Psoas muscle (tissue), 8 donors: ENCODE measurements around the gene CRABP2. TPM values are rescaled to one million over a fixed set of nuclear protein-coding genes. Genes with fewer than 3 reads are reported as not detected.

Source experiments
- ATAC-seq, 4 donors: fragments of 200-7000 bp; cut with Tn5 transposase; one replicate each; pipeline ENCODE4 v1.9.1; 2020; ENCODE audit warnings: moderate library complexity in 3 of 4, mild to moderate bottlenecking in 2 of 4
- DNase-seq, 2 donors: peaks; one replicate each; pipeline ENCODE4 v3.0.0-alpha.2; 2020
- H3K27ac ChIP-seq: fragments of 200-600 bp; one replicate; pipeline ENCODE4 v1.8.0; 2022
- H3K27me3 ChIP-seq, 3 donors: fragments of 200-600 bp in 1 of 3; one replicate each; pipeline versions ENCODE4 v1.6.1 to v1.8.0; 2013 to 2022; ENCODE audit warnings: low read length in 2 of 3, mild to moderate bottlenecking in 2 of 3, moderate library complexity in 1 of 3; ENCODE audit not compliant: insufficient read depth in 3 of 3
- H3K36me3 ChIP-seq, 2 donors: fragments of 200-600 bp in 1 of 2; one replicate each; pipeline versions ENCODE4 v1.6.1 to v1.8.0; 2013 to 2022; ENCODE audit warnings: low read depth in 1 of 2, mild to moderate bottlenecking in 1 of 2, moderate library complexity in 1 of 2; ENCODE audit not compliant: insufficient read depth in 1 of 2
- H3K4me1 ChIP-seq: fragments of 200-600 bp; one replicate; pipeline ENCODE4 v1.8.0; 2022
- H3K4me3 ChIP-seq: fragments of 200-600 bp; one replicate; pipeline ENCODE4 v1.8.0; 2022; ENCODE audit warnings: mild to moderate bottlenecking
- H3K9me3 ChIP-seq: fragments of 200-600 bp; one replicate; pipeline ENCODE4 v1.8.0; 2022
- CTCF ChIP-seq: fragments of 200-600 bp; IDR thresholded peaks from one replicate; pipeline ENCODE4 v1.8.0; 2022; ENCODE audit warnings: antibody characterized with exemption
- WGBS, 3 donors: extraction: QIAGEN DNeasy Blood & Tissue Kit; methylation state at CpG; one replicate each; pipeline versions ENCODE4 v1.1.6 to v1.1.7; 2013; 5-methylcytosine and 5-hydroxymethylcytosine counted together
- intact Hi-C, 2 donors: fragments of 100-400 bp; cut with DNase I; formaldehyde crosslinking; loops; one replicate each; pipeline versions ENCODE4 v1.11.0 to v1.14.2; 2022
- polyA plus RNA-seq, 3 donors: library from polyadenylated mRNA; stranded (reverse); fragments of 200-250 nt; gene quantifications; one replicate each; pipeline ENCODE4 v1.2.3, GENCODE V29; 2013
- total RNA-seq, 4 donors: library from RNA; stranded (reverse); fragmentation: NEBNext Ultra II Directional in 2 of 4; extraction: Animal tissue kit (Norgen Biotek cat#: 25700) in 2 of 4; gene quantifications; one replicate each; pipeline versions ENCODE4 v1.2.1 to v1.2.4, GENCODE V29; 2021 to 2023
- donor health status: healthy with polysubstance abuse.
- donor health status: DM: no; HTN: no; CAD: no; lungs with moderate emphysema.
- donor health status: Bipolar disorder and iron deficiency.
- donor health status: healthy.
- donor health status: DM: yes; HTN: yes; CAD: no.
- donor health status: DM: no; HTN: no; CAD: no.
- donor health status: DM: no; HTN: no; CAD: no.
- donor health status: DM: yes; HTN: yes; CAD: no.

The CRABP2 gene
- total and polyA plus RNA-seq, 7 donors: 0.13 to 1.7 (median 0.64) TPM; not detected in 1

GRCh38 chr1:156681196-156681960 lies 24.0 kb downstream of the CRABP2 start:
- H3K36me3 ChIP-seq: no peaks in the 10 kb centered on the region
- peaks cover 4% of the 10 kb centered on the region for H3K4me1 ChIP-seq
- no peak overlapping the region for H3K27ac ChIP-seq
- no peak for TF ChIP-seq CTCF
- whole genome bisulfite sequencing, 3 donors: 73 to 86% (median 74%) methylated on average over 8 of the region's 8 CpGs
- intact Hi-C loops: no loop called here
- H3K9me3 ChIP-seq: no peaks in the 10 kb centered on the region
- DNase-seq: no peak
- ATAC-seq: no peak
- H3K4me3 ChIP-seq: no peak overlapping the region
- peaks cover 0 to 9% (median 2%) of the 10 kb centered on the region in 3 donors for H3K27me3 ChIP-seq

- H3K27me3 ChIP-seq: peaks cover 0 to 9% (median 2%) of the 10 kb centered on the region in 3 donors
- H3K27ac ChIP-seq: no peak overlapping the region
- H3K36me3 ChIP-seq: no peaks in the 10 kb centered on the region
- intact Hi-C loops: no loop called here
- H3K4me3 ChIP-seq: no peak overlapping the region
- ATAC-seq: no peak
- peaks cover 16% of the 10 kb centered on the region for H3K4me1 ChIP-seq
- no peak for TF ChIP-seq CTCF
- DNase-seq: no peak
- no peaks in the 10 kb centered on the region for H3K9me3 ChIP-seq
- 60 to 72% (median 61%) methylated on average over 2 of the region's 2 CpGs for whole genome bisulfite sequencing, 3 donors
These were observed 25.3 kb downstream of the CRABP2 start for GRCh38 chr1:156680056-156680455.

- H3K4me1 ChIP-seq: peaks cover 37% of the 10 kb centered on the region
- peak; percentile 78 to 87 for DNase-seq
- H3K9me3 ChIP-seq: no peaks in the 10 kb centered on the region
- peak; percentile 90 for TF ChIP-seq CTCF
- peak overlapping the region; percentile 80 for H3K27ac ChIP-seq
- H3K27me3 ChIP-seq: peaks cover 0 to 9% (median 2%) of the 10 kb centered on the region in 3 donors
- peak overlapping the region; percentile 74 for H3K4me3 ChIP-seq
- peaks cover 0 to 13% of the 10 kb centered on the region in 2 donors for H3K36me3 ChIP-seq
- intact Hi-C loops: loop anchor here (1.0 to 2.0 kb wide), 2 partner anchors 18 to 51 kb away; no protein-coding TSS in a partner anchor
- ATAC-seq: peak; percentile 71 to 90 (median 76)
- 2 to 4% (median 3%) methylated on average over 22 of the region's 22 CpGs for WGBS, 3 donors
These were observed 27.5 kb downstream of the CRABP2 start for GRCh38 chr1:156677616-156678596.

- DNase-seq (peak; percentile 81 to 85), ATAC-seq (peak; percentile 75 to 87 (median 84))
- Histone ChIP-seq H3K27me3 (peaks cover 0 to 9% (median 2%) of the 10 kb centered on the region in 3 donors), H3K4me1 (peaks cover 37% of the 10 kb centered on the region), H3K27ac (peak within 1 kb of the TSS; percentile 80), H3K9me3 (no peaks in the 10 kb centered on the region), H3K4me3 (peak within 1 kb of the TSS; percentile 74), H3K36me3 (peaks cover 0 to 22% of the 10 kb centered on the region in 2 donors)
- WGBS, 3 donors: 2 to 3% (median 3%) methylated on average over 53 to 70 of the region's 70 CpGs
- intact Hi-C loops: loop anchor here in 1 of 2 donors (1.0 kb wide), 1 partner anchor 10 kb away; no protein-coding TSS in a partner anchor
- TF ChIP-seq CTCF: no peak
These were observed 28.4 kb downstream of the CRABP2 start, which contains the start of gene NES for GRCh38 chr1:156676820-156677615. Gene NES (minus strand): TSS chr1:156677407. CDS start chr1:156677264, 143 bp downstream.
